Stimulated activated CD8-positive, alpha-beta memory T cell treated with anti-CD3 and anti-CD28 coated beads, Interleukin-12 subunit alpha, Interleukin-12 subunit beta, amount 100 ng/mL, for 4 hours (primary cell): ENCODE measurements around the gene TNP2.

ENCODE experiments used
- DNase-seq: peaks from one replicate; pipeline ENCODE4 v3.0.0-alpha.2; 2020; ENCODE audit warnings: low read depth

Gene TNP2

DNA sequence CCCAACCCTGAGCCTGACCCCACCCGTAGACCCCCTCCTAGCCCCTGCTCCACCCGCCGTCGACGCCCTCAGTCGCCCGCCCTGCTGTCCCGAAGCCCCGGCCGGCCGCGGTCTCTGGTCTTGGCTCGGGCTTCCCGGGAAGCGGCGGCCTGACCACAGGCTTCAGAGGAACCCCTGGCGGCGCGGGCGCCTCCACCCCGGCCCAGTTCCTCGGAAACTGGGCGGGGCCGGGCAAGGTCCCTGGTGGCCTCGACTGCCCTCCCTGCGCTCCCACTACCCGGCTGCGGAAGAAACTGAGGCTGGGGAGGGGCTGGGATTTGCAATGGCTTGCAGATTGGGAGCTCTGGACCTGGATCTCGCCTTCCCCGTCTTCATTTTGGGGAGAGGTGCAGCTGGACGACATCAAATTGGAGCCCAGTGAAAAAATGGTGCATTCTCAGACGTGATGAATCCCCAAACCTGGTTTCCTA lies 12.4 kb downstream of the TNP2 start:
- DNase-seq = no peak

DNA sequence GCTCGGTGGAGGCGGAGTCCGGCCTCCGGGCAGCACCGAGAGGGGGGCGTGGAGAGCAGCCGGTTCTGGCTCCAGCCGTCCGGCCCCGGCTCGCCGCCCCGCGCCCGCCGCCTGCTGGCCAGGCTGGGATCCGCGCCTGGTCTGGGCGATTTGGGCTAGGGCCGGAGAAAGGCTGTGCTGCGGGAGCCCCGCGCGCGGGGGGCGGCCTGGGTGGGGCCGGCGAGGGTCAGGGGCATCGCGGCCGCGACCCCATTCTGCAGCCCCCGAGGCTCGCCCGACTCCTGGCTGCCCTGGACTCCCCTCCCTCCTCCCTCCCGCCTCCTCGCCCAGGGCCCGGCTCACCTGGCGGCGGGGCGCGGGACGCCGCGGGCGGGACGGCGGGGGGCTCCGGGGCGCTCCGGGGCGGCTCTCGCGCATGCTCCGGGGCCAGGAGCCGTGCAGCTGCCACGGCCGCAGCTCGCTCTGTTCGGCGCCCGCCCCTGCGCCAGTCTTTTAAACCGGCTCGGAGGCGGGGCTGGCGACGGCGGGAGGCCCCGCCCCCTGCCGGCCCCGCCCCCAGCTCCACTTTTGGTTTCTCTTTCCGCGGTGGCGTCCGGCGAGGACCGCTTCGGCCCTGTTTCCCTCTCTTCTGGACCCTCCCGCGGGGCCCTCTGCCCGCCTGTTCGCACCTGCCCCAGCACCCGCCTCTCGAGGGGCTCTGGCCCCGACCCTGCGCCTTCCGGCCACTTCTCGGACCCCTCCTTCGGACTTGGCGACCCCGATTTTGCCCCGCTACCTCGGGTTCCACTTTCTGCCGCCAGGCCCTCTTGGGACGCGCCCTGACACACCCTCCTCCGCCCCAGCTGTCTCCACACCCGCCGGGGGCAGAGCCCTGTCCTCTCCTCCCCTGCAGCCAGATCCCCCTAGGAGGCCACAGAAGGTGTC lies 13.1 kb downstream of the TNP2 start, which contains the start of gene SOCS1:
SOCS1 (minus strand) TSS at position 468 of the 924 bp plus-strand sequence. CDS start 726 bp downstream, outside the sequence.
- peak; percentile 83 for DNase-seq

DNA sequence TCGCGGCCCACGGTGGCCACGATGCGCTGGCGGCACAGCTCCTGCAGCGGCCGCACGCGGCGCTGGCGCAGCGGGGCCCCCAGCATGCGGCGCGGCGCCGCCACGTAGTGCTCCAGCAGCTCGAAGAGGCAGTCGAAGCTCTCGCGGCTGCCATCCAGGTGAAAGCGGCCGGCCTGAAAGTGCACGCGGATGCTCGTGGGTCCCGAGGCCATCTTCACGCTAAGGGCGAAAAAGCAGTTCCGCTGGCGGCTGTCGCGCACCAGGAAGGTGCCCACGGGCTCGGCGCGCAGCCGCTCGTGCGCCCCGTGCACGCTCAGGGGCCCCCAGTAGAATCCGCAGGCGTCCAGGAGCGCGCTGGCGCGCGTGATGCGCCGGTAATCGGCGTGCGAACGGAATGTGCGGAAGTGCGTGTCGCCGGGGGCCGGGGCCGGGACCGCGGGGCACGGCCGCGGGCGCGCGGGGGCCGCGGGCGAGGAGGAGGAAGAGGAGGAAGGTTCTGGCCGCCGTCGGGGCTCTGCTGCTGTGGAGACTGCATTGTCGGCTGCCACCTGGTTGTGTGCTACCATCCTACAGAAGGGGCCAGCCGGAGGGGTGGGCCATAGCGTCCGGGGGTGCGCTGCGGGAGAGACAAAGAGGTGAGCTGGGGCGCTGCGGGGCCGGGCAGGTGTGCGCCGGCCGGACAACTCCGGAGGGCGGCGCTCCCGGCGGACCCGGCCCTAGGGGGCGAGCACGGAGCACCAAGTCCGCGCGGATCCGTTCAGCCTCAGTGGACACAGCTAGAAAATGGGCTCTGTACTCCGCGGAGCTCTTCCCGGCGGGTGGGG lies 14.0 kb downstream of the TNP2 start:
- peak; percentile 41 for DNase-seq

DNA sequence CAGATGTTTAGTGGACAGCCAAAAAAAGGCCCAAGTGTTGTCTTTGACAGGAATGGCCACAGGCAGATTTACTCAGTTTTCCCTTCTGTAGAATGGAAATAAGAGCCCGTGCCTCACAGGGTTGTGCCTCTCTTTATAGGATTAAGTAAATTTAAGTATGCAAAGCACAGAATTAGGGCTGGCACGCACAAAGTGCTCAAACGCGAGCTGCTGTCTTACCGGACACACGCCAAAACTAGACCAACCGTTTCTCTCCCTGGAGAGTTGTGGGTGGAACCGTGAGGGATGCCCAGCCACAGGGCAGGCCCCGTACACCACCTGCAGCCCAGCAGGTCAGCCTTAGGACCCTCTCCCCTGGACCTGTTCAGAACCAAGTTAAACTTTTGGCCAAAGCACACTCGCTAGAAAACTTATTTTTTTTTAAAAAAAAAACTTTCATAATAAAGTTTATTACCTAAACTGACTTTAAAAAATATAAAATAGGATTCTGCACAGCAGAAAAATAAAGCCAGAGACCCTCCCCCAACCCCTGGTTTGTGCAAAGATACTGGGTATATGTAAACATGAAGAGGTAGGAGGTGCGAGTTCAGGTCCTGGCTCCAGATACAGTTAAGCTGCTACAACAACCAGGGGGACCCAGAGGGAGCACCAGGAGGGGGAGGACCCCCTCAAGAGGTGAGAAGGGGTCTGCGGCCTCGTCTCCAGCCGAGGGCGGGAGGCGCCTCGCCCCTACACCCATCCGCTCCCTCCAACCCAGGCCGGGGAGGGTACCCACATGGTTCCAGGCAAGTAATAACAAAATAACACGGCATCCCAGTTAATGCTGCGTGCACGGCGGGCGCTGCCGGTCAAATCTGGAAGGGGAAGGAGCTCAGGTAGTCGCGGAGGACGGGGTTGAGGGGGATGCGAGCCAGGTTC lies 14.9 kb downstream of the TNP2 start:
- DNase-seq = no peak

DNA sequence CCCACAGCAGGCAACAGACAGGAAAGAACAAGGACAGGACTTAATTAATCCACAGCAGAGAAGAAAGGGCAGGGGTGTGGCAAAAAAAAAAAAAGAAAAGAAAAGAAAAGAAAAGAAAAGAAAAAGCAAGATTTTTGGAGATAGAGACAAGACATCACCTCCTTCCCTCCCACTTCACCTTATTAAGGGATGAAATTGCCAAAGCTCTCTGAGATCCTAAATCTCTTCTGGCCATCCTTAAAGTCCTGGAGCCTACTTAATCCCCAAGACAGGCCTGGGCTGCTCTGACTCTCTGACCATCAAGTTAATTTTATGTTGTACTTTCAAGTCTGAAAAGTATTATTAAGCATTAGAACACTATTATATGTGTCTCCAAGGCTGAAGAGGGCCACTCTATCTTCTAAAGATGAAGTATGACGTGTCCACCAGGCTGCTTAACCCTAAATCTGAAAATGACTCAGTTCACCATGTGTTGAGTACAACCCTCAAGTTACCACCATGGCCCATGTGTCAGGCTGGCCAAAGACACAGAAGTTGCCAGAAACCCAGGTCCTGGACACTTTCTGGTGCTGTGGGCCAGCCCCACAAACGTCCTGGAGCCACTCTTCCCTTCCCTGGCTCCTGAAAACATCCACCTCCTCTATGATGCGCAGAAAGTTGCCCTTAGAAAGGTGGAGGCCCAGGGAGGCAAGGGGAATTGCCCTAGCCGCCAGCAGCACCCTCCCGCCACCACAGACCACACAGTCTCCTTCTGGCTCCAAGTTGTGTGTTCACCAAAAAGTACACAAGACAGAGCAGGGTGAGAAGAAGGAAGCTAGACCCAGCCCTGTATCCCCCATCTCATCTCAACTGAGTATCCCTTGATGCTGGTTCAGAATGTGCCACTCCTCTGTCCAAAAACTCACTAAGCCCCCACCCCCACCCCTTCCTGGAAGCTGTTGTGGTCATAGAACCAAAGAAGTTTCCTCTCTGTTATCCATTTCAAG lies 15.8 kb downstream of the TNP2 start:
- DNase-seq = peak; percentile 47

DNA sequence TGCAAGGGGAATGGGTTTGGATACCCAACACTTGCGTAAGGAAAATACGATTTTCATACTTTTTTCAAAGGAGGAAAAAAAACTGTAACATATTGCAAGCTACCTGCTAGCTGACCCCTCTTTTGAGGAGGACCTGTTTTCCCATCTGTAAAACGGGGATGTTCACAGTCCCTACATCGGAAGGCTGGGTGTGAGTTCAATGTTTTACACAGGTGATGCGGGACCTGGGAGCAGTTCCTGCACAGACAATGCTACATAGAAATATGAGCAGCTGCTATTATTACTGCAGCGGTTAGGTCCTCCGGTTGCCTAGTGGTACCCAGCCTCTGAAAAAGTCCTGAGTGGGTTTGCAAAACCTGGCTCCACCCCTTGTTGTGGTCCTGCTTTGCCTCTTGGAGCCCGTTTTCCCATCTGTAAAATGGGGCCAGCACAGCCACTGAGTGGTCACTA lies 16.6 kb downstream of the TNP2 start:
- DNase-seq = no peak

DNA sequence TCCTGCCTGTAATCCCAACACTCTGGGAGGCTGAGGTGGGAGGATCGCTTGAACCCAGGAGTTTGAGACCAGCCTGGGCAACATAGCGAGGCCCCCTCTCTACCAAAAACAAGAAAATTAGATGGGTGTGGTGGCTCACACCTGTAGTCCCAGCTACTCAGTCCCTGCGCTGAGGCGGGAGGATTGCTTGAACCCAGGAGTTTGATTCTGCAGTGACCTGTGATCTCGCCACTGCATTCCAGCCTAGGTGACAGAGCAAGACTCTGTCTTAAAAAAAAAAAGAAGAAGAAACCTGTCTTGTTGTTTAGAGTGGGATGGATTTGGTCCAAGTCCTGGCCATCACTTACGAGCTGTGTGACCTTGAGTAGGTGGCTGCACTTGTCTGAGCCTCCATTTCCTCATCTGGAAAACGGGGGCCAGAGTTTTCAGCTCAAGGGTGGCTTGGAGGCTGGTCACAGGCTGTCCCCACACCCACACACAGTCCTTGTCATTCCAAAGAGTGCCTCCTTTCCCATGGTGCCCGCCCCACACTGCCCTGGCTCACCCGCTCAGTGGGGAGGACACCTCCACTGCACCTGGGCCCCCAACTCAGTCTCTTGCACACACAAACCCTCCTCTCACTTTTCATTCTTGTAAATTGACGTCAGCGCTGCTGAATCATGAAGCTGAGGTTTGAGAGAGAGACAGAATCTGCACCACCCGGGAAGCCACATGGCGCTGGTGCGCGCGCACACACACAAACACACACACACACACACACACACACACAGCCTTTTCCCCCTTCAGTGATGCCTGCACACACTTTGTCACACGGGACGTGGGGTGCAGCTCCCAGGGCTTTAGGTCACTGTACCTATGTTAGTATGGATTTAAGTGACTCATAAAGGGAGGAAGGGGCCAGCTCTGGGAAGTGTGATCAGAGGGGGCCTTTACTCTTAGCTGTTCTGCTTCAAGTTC lies 17.3 kb downstream of the TNP2 start:
- DNase-seq = peak; percentile 57

DNA sequence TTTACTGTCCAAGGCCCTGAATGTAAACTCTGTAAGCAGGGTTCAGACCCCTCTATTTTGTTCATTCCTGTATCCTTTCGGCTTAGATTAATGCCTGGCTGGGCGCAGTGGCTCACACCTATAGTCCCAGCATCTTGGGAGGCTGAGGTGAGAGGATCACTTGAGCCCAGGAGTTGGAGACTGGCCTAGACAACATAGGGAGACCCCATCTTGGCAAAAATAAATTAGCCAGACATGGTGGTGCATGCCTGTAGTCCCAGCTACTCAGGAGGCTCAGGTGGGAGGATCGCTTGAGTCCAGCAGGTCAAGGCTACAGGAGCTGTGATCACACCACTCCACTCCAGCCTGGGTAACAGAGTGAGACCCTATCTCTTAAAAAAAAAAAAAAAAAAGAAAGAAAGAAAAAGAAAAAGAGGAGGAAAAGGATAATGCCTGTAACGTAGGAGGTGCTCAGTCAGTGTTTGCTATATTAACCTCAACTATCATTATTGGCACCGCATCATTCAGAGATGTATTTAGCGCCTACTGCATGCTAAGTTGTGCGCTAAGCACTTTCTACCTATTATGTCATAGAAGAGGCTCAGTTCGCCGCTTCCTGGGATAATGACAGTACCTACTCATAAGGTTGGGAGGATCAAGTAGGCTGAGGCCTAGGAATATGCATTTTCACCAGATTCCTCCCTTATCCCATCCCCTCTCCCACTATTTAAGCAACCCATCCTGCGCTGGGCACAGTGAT lies 18.2 kb downstream of the TNP2 start:
- no peak for DNase-seq

DNA sequence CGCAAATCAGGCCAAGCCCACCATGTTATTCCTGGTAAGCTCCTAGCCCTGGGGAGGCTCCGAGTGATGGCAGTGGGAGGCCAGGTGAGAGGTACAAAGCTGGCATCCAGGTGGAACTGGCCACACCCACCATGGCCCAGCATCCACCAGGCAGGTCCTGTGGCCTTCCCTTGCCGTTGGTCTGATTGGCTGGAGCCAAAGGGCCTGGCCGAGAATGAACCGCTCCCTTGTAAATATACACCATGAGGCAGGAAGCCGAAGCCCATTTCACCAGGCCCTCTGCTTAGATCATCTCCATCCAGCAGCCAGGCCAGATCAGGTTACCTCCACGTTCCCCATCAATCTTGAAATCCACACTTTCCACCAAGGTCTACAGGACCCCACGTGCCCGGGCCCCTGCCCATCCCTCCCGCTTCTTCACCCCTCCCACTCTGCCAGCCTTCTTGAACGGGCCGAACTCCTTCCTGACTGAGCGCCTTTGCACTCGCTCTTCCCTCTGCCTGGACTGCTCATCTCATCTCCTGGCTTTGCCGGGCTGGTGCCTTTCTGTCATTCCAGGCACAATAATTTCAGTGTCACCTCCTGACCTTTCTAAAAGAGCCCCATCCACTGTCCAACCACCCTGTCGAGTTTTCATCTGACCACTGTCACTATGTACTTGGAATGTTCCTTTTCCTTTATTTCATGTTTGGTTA lies 18.9 kb downstream of the TNP2 start:
- DNase-seq = no peak

DNA sequence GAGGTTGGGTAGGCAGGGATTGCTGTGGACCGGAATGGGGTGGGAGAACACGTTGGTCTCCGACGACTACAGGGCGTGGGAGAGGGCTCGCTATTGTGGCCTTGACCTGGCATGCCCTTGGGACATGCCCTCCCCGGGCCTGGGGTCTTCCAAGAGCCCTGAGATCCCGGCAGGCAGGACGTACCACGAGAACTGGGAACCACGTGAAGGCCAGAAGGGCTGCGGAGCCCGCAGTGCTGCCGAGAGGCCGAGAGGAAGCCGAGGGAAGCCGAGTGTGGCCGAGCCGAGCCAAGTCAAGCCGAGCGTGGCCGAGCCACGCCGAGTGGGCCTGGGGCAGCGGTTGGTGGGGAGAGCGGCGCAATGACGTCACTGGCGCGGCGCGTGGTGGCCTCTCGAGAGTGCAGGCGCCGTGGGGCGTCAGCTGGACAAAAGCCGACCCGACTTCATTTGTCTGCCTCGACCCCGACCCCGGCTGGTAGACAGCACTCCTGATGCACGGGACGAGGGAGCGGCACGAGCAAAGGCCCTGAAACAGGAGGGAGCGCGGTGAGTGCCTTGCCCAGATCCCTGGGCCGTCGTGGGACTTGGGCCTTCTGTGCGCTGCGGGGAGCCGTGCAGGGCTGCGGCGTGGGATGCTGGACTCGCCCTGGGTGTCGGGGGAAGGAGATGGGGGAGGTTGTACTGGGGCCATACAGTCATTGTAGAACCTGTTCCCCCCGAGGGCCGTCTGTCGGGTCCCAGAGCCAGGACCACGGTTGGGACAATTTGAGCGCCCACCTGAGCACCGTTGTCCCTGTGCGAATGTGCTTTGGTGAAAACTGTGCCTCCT lies 19.7 kb downstream of the TNP2 start:
- DNase-seq = no peak

DNA sequence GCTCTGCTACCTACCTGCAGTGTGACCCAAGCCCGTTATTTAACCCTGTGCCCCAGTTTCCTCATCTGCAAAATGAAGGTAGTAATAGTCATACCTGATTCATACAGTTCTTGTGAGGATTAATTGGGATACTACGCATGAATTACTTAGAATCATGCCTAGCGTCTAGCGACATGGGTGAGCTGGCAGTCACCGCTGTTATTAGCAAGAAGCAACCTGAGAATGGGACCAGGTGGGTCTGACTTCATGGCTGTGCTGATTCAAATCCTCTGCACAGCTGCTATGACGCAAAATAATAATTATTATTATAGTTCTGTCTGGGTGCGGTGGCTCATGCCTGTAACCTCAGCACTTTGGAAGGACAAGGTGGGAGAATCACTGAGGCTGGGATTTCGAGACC lies 21.0 kb downstream of the TNP2 start:
- DNase-seq = no peak

DNA sequence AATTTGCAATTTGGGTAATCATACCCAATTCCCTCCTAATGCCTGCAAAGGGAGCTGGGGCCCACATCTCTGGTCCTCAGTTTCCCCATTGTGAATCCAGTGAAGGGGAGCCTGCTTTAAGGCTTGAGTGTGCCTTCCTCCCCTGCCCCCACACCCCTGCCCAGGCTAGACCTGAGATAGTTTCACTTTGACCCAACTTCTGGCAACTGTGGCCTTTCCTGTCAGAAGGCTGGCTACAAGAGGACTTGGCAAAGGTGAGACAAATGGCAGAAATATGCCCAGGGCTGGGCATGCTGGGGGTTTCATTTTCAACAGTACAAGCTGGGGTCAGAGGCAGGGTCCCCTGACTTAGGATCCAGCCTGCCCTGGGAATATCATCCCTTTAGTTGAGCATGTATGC lies 23.1 kb downstream of the TNP2 start:
- DNase-seq = no peak

DNA sequence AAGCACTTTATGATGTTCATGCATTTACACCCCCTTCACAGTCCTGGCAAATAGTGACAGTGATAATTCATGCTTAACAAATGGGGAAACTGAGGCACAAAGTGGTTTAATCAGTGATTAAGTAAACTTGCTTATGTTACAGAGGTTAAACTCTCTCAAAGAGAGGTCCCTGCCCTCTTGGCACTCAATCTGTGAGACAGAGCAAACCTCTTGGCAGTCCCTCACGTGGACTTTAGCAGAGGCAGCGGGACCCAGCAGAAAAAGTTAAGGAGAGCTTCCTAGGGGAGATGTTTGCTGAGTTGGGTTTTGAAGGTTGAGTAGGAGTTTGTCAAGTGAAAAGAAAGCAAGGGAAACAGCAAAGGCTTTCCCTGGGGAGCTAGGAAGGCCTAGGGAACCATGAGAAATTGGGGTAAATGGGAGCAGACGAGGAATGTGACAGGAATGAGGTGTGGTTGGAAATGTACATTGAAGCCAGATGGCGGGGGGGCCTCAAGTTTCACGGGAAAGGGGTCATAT lies 23.8 kb downstream of the TNP2 start:
- DNase-seq = no peak

DNA sequence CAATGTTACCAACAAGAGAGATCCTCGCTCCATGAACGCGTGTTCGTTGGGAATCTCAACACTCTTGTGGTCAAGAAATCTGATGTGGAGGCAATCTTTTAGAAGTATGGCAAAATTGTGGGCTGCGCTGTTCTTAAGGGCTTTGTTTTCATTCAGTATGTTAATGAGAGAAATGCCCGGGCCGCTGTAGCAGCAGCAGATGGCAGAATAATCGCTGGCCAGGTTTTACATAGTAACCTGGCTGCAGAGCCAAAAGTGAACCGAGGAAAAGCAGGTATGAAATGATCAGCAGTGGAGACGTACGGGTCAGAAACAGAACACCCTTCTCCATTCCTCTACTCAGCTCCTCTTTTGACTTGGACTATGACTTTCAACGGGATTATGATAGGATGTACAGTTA lies 26.5 kb downstream of the TNP2 start:
- no peak for DNase-seq

DNA sequence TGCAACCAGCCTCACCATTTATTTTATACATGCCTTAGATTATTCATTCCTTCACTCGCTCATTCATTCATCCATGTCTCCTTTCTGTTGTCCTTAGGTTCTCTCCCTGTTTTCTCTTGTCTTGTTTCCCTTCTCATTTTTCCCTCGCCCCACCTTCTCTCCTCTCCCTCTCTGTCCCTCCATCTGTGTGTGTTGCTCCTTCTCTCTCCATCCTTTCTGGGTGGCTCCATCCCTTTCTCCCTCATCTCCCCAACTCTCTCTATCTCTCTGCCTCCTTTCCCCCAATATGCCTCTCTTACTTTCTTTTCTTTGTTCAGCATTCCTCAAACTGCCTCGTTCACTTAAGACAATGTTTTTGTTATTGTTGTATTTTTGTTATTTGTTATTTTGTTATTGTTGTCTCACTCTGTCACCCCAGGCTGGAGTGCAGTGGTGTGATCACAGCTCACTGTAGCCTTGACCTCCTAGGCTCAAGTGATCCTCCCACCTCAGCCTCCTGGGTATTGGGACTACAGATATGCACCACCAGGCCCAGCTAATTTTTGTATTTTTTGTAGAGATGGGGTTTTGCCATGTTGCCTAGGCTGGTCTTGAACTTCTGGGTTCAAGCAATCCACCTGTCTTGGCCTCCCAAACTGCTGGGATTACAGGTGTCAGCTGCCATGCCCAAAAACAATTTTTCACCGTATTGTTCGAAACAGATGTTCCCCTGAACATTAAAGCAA lies 27.5 kb downstream of the TNP2 start:
- no peak for DNase-seq
